Measurements from ENCODE around the gene URB1.
A peak's percentile ranks its signal among the peaks of the same experiment; 100 is the strongest.
"Not testable (repeated sequence)": the region's sequence is repeated elsewhere in the genome, so short reads cannot be mapped to it uniquely, and the experiment has no call there.

The URB1 gene

DNA sequence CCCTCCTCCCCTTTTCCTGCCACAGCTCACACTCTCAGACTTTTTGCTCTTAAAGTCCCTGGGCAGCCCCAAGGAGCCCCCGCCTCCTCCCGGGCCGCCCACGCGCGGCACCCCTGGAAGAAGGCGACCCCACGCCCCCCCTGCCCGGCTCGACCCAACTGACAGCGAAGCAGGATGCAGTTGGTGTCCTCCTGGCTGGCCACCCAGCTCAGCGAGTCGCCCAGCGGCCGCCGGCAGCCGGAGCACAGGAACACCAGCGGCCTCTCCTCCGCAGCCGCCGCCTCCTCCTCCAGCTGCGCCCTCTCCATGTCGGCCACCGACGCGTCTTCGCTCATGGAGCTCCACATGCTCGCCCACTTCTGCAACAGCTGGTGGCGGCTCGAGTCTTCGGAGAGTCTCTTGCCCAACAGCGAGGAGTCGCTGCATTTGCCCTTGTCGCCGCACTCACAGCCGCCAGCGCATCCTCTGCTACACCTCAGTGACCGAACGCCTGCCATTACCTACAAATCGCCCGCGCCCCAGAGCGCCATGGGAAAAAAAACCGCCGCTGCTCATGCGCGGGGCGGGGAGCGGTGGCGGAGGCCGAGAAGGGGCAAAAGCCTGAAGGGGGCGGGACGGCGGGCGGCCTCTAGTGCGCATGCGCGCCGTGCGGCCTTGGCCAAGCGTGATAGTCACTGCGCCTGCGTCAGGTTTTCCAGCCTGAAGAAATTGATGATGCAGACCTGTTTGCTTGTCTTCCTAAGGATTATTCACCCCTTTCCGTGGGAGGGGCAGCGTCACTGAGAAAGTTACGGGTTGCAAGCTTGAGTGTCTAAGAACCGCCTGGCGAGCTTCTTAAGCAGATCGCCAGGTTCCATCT, 114.1 kb downstream of the URB1 start, which contains the start of gene MIS18A:
TSS of gene MIS18A (minus strand) at position 532 of the 859 bp plus-strand sequence. CDS start at position 497, 35 bp downstream.
- peak; percentile 99 for DNase-seq

DNA sequence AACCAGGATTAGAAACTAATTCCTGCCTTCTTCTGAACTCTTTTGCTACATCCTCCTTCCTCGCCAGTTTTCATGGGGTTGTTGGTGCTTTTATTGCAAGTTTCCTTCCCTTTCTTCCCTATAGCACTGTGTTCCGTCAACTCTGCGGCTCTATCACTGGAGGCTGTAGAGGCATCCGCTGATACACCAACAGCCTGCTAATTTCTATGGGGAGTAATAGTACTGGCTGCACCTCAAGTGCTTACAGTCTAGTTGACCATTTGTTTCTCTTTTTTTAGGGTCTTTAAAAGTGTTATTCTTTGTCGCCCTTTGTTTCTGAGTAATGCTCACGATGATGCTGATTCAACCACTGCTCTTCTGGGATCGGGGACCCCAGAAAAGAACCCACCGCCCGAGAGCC, 114.7 kb downstream of the URB1 start:
- DNase-seq: peak; percentile 35

DNA sequence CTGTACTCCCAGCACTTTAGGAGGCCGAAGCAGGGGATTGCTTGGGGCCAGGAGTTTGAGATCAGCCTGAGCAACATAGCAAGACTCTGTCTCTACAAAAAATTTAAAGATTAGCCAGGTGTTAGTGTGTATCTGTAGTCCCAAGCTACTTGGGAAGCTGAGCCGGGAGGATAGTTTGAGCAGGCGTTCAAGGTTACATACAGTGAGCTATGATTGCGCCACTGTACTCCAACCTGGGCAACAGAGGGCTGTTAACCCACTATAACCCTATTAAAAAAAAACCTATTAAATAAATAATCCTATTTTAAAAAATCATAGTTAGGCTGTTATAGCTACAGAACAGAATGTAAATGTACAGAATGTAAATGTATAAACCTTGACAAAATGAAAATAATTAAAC, 116.1 kb downstream of the URB1 start:
- no peak for DNase-seq

DNA sequence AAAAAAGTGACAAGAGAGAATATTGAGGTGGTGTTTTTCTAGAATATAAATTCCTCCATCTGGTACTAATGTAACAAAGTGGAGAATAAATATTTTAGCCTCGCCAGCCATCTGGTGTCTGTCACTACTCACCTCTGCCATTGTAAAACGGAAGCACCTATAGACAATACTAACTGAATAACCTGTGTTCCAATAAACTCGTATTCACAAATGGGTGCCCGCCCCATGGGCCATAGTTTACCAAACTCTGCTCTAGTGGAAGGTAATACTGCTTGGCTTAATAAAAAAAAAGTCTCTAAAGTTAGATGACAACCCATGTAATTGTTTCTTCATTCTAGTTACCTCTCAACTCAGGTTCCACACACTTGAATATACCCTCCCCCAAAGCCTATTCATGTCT, 122.1 kb downstream of the URB1 start:
- no peak for DNase-seq

DNA sequence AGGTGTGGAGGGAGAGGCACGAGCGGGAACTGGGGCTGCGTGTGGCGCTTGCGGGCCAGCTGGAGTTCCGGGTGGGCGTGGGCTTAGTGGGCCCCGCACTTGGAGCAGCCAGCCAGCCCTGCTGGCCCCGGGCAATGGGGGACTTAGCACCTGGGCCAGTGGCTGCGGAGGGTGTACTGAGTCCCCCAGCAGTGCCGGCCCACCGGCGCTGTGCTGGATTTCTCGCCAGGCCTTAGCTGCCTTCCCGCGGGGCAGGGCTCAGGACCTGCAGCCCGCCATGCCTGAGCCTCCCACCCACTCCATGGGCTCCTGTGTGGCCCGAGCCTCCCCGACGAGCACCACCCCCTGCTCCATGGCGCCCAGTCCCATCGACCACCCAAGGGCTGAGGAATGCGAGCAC, 127.5 kb downstream of the URB1 start:
- DNase-seq: not testable (repeated sequence)

DNA sequence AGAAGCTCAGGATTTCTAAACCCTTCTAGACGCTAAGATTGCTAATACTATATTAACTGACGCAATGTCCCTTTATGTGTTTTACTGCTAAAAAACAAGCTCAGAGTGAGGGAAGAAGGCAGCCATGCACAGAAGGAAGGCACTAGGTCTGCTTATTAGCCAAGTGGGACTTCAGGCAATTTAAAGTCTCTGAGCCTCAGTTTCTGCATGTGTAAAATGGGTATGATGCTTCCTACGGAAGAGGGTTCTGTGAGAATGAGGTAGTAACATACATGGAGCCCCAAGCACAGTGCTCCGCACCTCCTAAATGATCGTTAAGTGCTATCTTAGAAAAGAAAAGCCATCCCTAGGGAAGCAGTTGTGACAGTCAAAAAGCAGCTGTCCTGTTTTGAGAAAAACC, 130.9 kb downstream of the URB1 start:
- DNase-seq: no peak
